NCI-H345 treated with DMSO at 0.1 percent for 48 hours (cell line): ENCODE data around the gene RGS3.

Experiments used
- DNase-seq: peaks from one replicate; lab custom pipeline; 2025; ENCODE audit not compliant: unreplicated experiment; lab: John Stamatoyannopoulos, UW

Gene RGS3

GRCh38 chr9:113509463-113509862, 45.9 kb downstream of the RGS3 start:
- no peak for DNase-seq

GRCh38 chr9:113511047-113511521, 47.6 kb downstream of the RGS3 start:
- no peak for DNase-seq

- no peak for DNase-seq
Observed at GRCh38 chr9:113511856-113512761, 48.6 kb downstream of the RGS3 start.

GRCh38 chr9:113513111-113513510, 49.6 kb downstream of the RGS3 start:
- DNase-seq, result no peak

GRCh38 chr9:113513536-113513935, 50.0 kb downstream of the RGS3 start:
- DNase-seq, result no peak

GRCh38 chr9:113514061-113514460, 50.5 kb downstream of the RGS3 start:
- DNase-seq, result no peak

- no peak for DNase-seq
Observed at GRCh38 chr9:113514748-113515147, 51.2 kb downstream of the RGS3 start.

- DNase-seq, result no peak
Observed at GRCh38 chr9:113515862-113516261, 52.3 kb downstream of the RGS3 start.

- DNase-seq, result no peak
Observed at GRCh38 chr9:113516840-113517577, 53.5 kb downstream of the RGS3 start.

- DNase-seq, result no peak
Observed at GRCh38 chr9:113519426-113520108, 56.0 kb downstream of the RGS3 start.

GRCh38 chr9:113520109-113520642, 56.6 kb downstream of the RGS3 start:
- no peak for DNase-seq

GRCh38 chr9:113521693-113522255, 58.2 kb downstream of the RGS3 start:
- DNase-seq, result no peak

- no peak for DNase-seq
Observed at GRCh38 chr9:113522419-113522818, 58.9 kb downstream of the RGS3 start.

GRCh38 chr9:113522858-113523257, 59.3 kb downstream of the RGS3 start:
- DNase-seq, result no peak

- DNase-seq, result no peak
Observed at GRCh38 chr9:113523421-113524141, 60.1 kb downstream of the RGS3 start.

- no peak for DNase-seq
Observed at GRCh38 chr9:113524468-113524867, 60.9 kb downstream of the RGS3 start.

GRCh38 chr9:113525205-113525604, 61.7 kb downstream of the RGS3 start:
- no peak for DNase-seq

- no peak for DNase-seq
Observed at GRCh38 chr9:113525831-113526230, 62.3 kb downstream of the RGS3 start.

- no peak for DNase-seq
Observed at GRCh38 chr9:113526231-113526746, 62.8 kb downstream of the RGS3 start.

- DNase-seq, result no peak
Observed at GRCh38 chr9:113526841-113527240, 63.3 kb downstream of the RGS3 start.
